Measurements from ENCODE around the gene GPR55. TPM values are rescaled to one million over a fixed set of nuclear protein-coding genes. Genes with fewer than 3 reads are reported as not detected.
A peak's percentile ranks its signal among the peaks of the same experiment; 100 is the strongest.

The GPR55 gene
- total RNA-seq, 1 donor from 2014 or later: 0.57 TPM

GRCh38 chr2:230905448-230906421, 19.3 kb downstream of the GPR55 start:
- Mint-ChIP-seq H3K36me3 (ENCODE audit: low read depth) (no peaks in the 10 kb centered on the region), H3K27ac (peak overlapping the region; percentile 35), H3K27me3 (ENCODE audit: low read depth) (peaks cover 42% of the 10 kb centered on the region), H3K4me1 (ENCODE audit: low read depth) (peaks cover 43% of the 10 kb centered on the region), H3K9me3 (no peaks in the 10 kb centered on the region), H3K4me3 (ENCODE audit: low read depth) (peak overlapping the region; percentile 40)
- peak; percentile 46 for DNase-seq (ENCODE audit: low spot score)
- intact Hi-C loops (cut with micrococcal nuclease): loop anchor here (1.0 to 5.0 kb wide), 3 partner anchors 37 to 79 kb away; no protein-coding TSS in a partner anchor

GRCh38 chr2:230904856-230905447, 20.1 kb downstream of the GPR55 start:
- Mint-ChIP-seq H3K36me3 (ENCODE audit: low read depth) (no peaks in the 10 kb centered on the region), H3K4me3 (ENCODE audit: low read depth) (no peak overlapping the region), H3K27ac (no peak overlapping the region), H3K4me1 (ENCODE audit: low read depth) (peaks cover 41% of the 10 kb centered on the region), H3K9me3 (no peaks in the 10 kb centered on the region), H3K27me3 (ENCODE audit: low read depth) (peaks cover 38% of the 10 kb centered on the region)
- DNase-seq (ENCODE audit: low spot score): no peak
- intact Hi-C loops (cut with micrococcal nuclease): loop anchor here (1.0 to 5.0 kb wide), 3 partner anchors 37 to 79 kb away; no protein-coding TSS in a partner anchor

GRCh38 chr2:230903231-230904150, 21.6 kb downstream of the GPR55 start:
- H3K4me3 Mint-ChIP-seq (ENCODE audit: low read depth): no peak overlapping the region
- H3K27ac Mint-ChIP-seq: no peak overlapping the region

GRCh38 chr2:230902180-230902899, 22.7 kb downstream of the GPR55 start:
- no peak for DNase-seq (ENCODE audit: low spot score)
- H3K9me3 Mint-ChIP-seq: no peaks in the 10 kb centered on the region
- no peak overlapping the region for H3K27ac Mint-ChIP-seq
- H3K4me3 Mint-ChIP-seq (ENCODE audit: low read depth): no peak overlapping the region
- H3K27me3 Mint-ChIP-seq (ENCODE audit: low read depth): peaks cover 35% of the 10 kb centered on the region
- H3K4me1 Mint-ChIP-seq (ENCODE audit: low read depth): peaks cover 33% of the 10 kb centered on the region
- no peaks in the 10 kb centered on the region for H3K36me3 Mint-ChIP-seq (ENCODE audit: low read depth)
- intact Hi-C loops (cut with micrococcal nuclease): loop anchor here (1.0 to 2.0 kb wide), 3 partner anchors 22 to 150 kb away; no protein-coding TSS in a partner anchor

More at GRCh38 chr2:230903231-230904150, 21.6 kb downstream of the GPR55 start:
- Mint-ChIP-seq H3K9me3 (no peaks in the 10 kb centered on the region), H3K36me3 (ENCODE audit: low read depth) (no peaks in the 10 kb centered on the region), H3K4me1 (ENCODE audit: low read depth) (peaks cover 38% of the 10 kb centered on the region), H3K27me3 (ENCODE audit: low read depth) (peaks cover 35% of the 10 kb centered on the region)
- DNase-seq (ENCODE audit: low spot score): no peak
- intact Hi-C loops (cut with micrococcal nuclease): loop anchor here (1.0 to 2.0 kb wide), 2 partner anchors 78 to 149 kb away; no protein-coding TSS in a partner anchor

- Mint-ChIP-seq H3K9me3 (no peaks in the 10 kb centered on the region), H3K4me1 (ENCODE audit: low read depth) (peaks cover 28% of the 10 kb centered on the region), H3K36me3 (ENCODE audit: low read depth) (no peaks in the 10 kb centered on the region), H3K4me3 (ENCODE audit: low read depth) (no peak overlapping the region), H3K27ac (no peak overlapping the region), H3K27me3 (ENCODE audit: low read depth) (peaks cover 40% of the 10 kb centered on the region)
- DNase-seq (ENCODE audit: low spot score): no peak
- intact Hi-C loops (cut with micrococcal nuclease): no loop called here
Observed at GRCh38 chr2:230901006-230901405, 24.0 kb downstream of the GPR55 start.

- no peak for DNase-seq (ENCODE audit: low spot score)
- peaks cover 42% of the 10 kb centered on the region for H3K27me3 Mint-ChIP-seq (ENCODE audit: low read depth)
- H3K9me3 Mint-ChIP-seq: no peaks in the 10 kb centered on the region
Observed at GRCh38 chr2:230900336-230900995, 24.6 kb downstream of the GPR55 start.

GRCh38 chr2:230899786-230900185, 25.3 kb downstream of the GPR55 start:
- H3K36me3 Mint-ChIP-seq (ENCODE audit: low read depth): no peaks in the 10 kb centered on the region
- H3K9me3 Mint-ChIP-seq: no peaks in the 10 kb centered on the region
- H3K4me3 Mint-ChIP-seq (ENCODE audit: low read depth): no peak overlapping the region
- intact Hi-C loops (cut with micrococcal nuclease): no loop called here
- H3K27me3 Mint-ChIP-seq (ENCODE audit: low read depth): peaks cover 42% of the 10 kb centered on the region
- no peak overlapping the region for H3K27ac Mint-ChIP-seq
- H3K4me1 Mint-ChIP-seq (ENCODE audit: low read depth): peaks cover 16% of the 10 kb centered on the region
- no peak for DNase-seq (ENCODE audit: low spot score)

More at GRCh38 chr2:230900336-230900995, 24.6 kb downstream of the GPR55 start:
- Mint-ChIP-seq H3K4me1 (ENCODE audit: low read depth) (peaks cover 22% of the 10 kb centered on the region), H3K27ac (no peak overlapping the region), H3K36me3 (ENCODE audit: low read depth) (no peaks in the 10 kb centered on the region), H3K4me3 (ENCODE audit: low read depth) (no peak overlapping the region)
- intact Hi-C loops (cut with micrococcal nuclease): no loop called here

- Mint-ChIP-seq H3K36me3 (ENCODE audit: low read depth) (no peaks in the 10 kb centered on the region), H3K9me3 (no peaks in the 10 kb centered on the region), H3K4me3 (ENCODE audit: low read depth) (no peak overlapping the region), H3K4me1 (ENCODE audit: low read depth) (peaks cover 16% of the 10 kb centered on the region), H3K27me3 (ENCODE audit: low read depth) (peaks cover 42% of the 10 kb centered on the region), H3K27ac (no peak overlapping the region)
- intact Hi-C loops (cut with micrococcal nuclease): no loop called here
- DNase-seq (ENCODE audit: low spot score): no peak
Observed at GRCh38 chr2:230899287-230899686, 25.8 kb downstream of the GPR55 start.

- Mint-ChIP-seq H3K36me3 (ENCODE audit: low read depth) (no peaks in the 10 kb centered on the region), H3K27ac (no peak overlapping the region), H3K9me3 (no peaks in the 10 kb centered on the region), H3K4me3 (ENCODE audit: low read depth) (no peak overlapping the region), H3K4me1 (ENCODE audit: low read depth) (peaks cover 17% of the 10 kb centered on the region), H3K27me3 (ENCODE audit: low read depth) (peaks cover 38% of the 10 kb centered on the region)
- intact Hi-C loops (cut with micrococcal nuclease): no loop called here
- DNase-seq (ENCODE audit: low spot score): no peak
Observed at GRCh38 chr2:230898713-230899091, 26.3 kb downstream of the GPR55 start.

GRCh38 chr2:230898016-230898712, 26.9 kb downstream of the GPR55 start:
- intact Hi-C loops (cut with micrococcal nuclease): no loop called here
- H3K4me1 Mint-ChIP-seq (ENCODE audit: low read depth): peaks cover 17% of the 10 kb centered on the region

More at GRCh38 chr2:230898016-230898712, 26.9 kb downstream of the GPR55 start:
- Mint-ChIP-seq H3K4me3 (ENCODE audit: low read depth) (no peak overlapping the region), H3K36me3 (ENCODE audit: low read depth) (no peaks in the 10 kb centered on the region), H3K27me3 (ENCODE audit: low read depth) (peaks cover 33% of the 10 kb centered on the region), H3K9me3 (no peaks in the 10 kb centered on the region), H3K27ac (no peak overlapping the region)
- no peak for DNase-seq (ENCODE audit: low spot score)

Measured in activated T-helper 2 cell treated with anti-CD3 and anti-CD28 coated beads, Interferon-gamma antibody, Interleukin-2, Interleukin-4, amounts not matched to agents 10 μg/mL and 5 μg/mL and 100 μg/mL, durations not matched to agents 14 hours and 24 hours and 36 hours (primary cell).